Activated naive CD8-positive, alpha-beta T cell treated with anti-CD3 and anti-CD28 coated beads for 36 hours (primary cell): ENCODE data around the gene ROR1. TPM values are rescaled to one million over a fixed set of nuclear protein-coding genes. Genes with fewer than 3 reads are reported as not detected.

Experiments
- DNase-seq: peaks from one replicate; pipeline ENCODE4 v3.0.0; 2021
- H3K27ac Mint-ChIP-seq: one replicate; pipeline ENCODE4 v1.8.0; 2022; ENCODE audit warnings: mild to moderate bottlenecking, moderate library complexity, mixed read lengths
- H3K27me3 Mint-ChIP-seq: one replicate; pipeline ENCODE4 v1.8.0; 2022; ENCODE audit warnings: mild to moderate bottlenecking, mixed read lengths
- H3K36me3 Mint-ChIP-seq: one replicate; pipeline ENCODE4 v1.8.0; 2021; ENCODE audit warnings: mild to moderate bottlenecking, mixed read lengths
- H3K4me1 Mint-ChIP-seq: one replicate; pipeline ENCODE4 v1.8.0; 2021; ENCODE audit warnings: mixed read lengths
- H3K4me3 Mint-ChIP-seq: one replicate; pipeline ENCODE4 v1.8.0; 2022; ENCODE audit warnings: mild to moderate bottlenecking, moderate library complexity, mixed read lengths
- H3K9me3 Mint-ChIP-seq: one replicate; pipeline ENCODE4 v1.8.0; 2022; ENCODE audit warnings: mixed read lengths
- total RNA-seq, 2 experiments: library from RNA; stranded (reverse); gene quantifications; one replicate each; pipeline ENCODE4 v1.2.3, GENCODE V29; 2021

Gene ROR1
- total RNA-seq, 2 experiments from 2014 or later = not detected

- Mint-ChIP-seq H3K36me3 (no peaks in the 10 kb centered on the region), H3K4me1 (no peaks in the 10 kb centered on the region), H3K27ac (no peak overlapping the region), H3K9me3 (no peaks in the 10 kb centered on the region), H3K27me3 (peaks cover 9% of the 10 kb centered on the region), H3K4me3 (no peak overlapping the region)
- no peak for DNase-seq
These were observed 61.3 kb downstream of the ROR1 start for GRCh38 chr1:63835128-63835527.

DNA sequence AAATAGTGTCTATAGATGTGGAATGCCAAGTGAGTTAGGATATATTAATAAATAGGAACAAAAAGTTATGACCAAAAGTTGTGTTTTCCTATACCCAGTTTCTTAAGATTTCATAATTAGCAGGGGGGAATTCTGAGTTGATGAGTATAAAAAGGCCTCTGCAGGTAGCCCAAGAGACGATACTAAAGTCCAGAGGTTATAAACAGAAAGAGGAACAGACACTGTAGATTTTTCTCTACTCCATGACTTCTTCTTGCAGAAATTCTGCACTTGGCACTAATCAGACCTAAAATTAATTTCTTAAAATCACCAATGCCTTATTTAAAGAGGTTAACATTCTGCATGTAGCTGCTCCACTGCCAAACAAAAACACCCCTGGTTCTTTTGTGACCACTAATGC is 62.6 kb downstream of the ROR1 start:
- Mint-ChIP-seq H3K9me3 (no peaks in the 10 kb centered on the region), H3K27ac (no peak overlapping the region), H3K4me3 (no peak overlapping the region), H3K4me1 (no peaks in the 10 kb centered on the region), H3K27me3 (peaks cover 9% of the 10 kb centered on the region), H3K36me3 (no peaks in the 10 kb centered on the region)
- DNase-seq = no peak

- Mint-ChIP-seq H3K4me3 (no peak overlapping the region), H3K36me3 (no peaks in the 10 kb centered on the region), H3K27me3 (peaks cover 9% of the 10 kb centered on the region), H3K4me1 (no peaks in the 10 kb centered on the region), H3K27ac (no peak overlapping the region), H3K9me3 (no peaks in the 10 kb centered on the region)
- no peak for DNase-seq
These were observed 63.0 kb downstream of the ROR1 start for GRCh38 chr1:63836830-63837229.

GRCh38 chr1:63843010-63843409 is 69.2 kb downstream of the ROR1 start:
- no peaks in the 10 kb centered on the region for H3K36me3 Mint-ChIP-seq
- H3K4me3 Mint-ChIP-seq = no peak overlapping the region
- no peaks in the 10 kb centered on the region for H3K9me3 Mint-ChIP-seq
- no peak overlapping the region for H3K27ac Mint-ChIP-seq
- H3K4me1 Mint-ChIP-seq = no peaks in the 10 kb centered on the region
- no peak for DNase-seq
- peaks cover 4% of the 10 kb centered on the region for H3K27me3 Mint-ChIP-seq

DNA sequence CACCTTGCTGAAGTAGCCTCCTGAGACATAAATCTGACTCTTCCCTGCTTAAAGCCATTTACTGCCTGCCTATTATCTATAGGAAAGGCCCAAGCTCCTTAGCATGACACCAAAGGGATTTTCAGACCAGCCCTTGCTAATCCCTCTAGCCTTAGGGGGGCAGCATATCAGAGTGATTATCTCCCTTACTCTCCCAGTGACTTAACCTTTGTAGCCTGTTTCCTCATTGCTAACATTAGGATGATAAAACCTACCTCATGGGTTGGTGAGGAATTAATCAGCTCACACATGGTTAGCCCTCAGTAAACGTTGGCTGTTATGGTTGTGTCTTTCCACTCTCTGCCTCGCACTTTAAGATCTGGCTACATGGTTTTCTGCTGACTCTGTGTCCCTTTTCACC is 70.1 kb downstream of the ROR1 start:
- peaks cover 4% of the 10 kb centered on the region for H3K27me3 Mint-ChIP-seq
- no peak overlapping the region for H3K4me3 Mint-ChIP-seq
- no peaks in the 10 kb centered on the region for H3K4me1 Mint-ChIP-seq
- no peaks in the 10 kb centered on the region for H3K36me3 Mint-ChIP-seq
- H3K27ac Mint-ChIP-seq = no peak overlapping the region
- no peaks in the 10 kb centered on the region for H3K9me3 Mint-ChIP-seq
- DNase-seq = no peak

DNA sequence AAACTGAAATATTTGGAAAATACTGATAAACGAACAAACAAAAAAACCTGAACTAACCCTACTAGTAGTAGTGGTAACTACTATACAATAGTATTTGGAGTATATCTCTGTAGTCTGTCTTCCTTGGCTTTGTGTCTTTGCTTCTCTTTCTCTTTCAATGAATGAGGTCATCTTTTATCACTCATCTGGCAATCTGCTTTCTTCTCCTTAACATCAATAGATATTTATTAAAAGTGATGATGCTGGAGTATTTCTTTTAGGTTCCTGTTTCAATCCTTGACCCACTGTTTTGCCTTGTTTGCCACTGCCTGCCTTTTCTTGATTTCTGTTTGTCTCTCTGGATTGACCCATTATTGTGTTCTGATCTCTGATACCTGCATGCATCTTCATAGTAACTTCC is 71.5 kb downstream of the ROR1 start:
- H3K9me3 Mint-ChIP-seq = no peaks in the 10 kb centered on the region
- no peak overlapping the region for H3K27ac Mint-ChIP-seq
- no peak overlapping the region for H3K4me3 Mint-ChIP-seq
- H3K4me1 Mint-ChIP-seq = no peaks in the 10 kb centered on the region
- H3K27me3 Mint-ChIP-seq = peaks cover 4% of the 10 kb centered on the region
- no peaks in the 10 kb centered on the region for H3K36me3 Mint-ChIP-seq
- DNase-seq = no peak

- no peak for DNase-seq
- Mint-ChIP-seq H3K4me1 (no peaks in the 10 kb centered on the region), H3K9me3 (no peaks in the 10 kb centered on the region), H3K4me3 (no peak overlapping the region), H3K36me3 (no peaks in the 10 kb centered on the region), H3K27me3 (peaks cover 4% of the 10 kb centered on the region), H3K27ac (no peak overlapping the region)
These were observed 73.6 kb downstream of the ROR1 start for GRCh38 chr1:63847308-63847910.

DNA sequence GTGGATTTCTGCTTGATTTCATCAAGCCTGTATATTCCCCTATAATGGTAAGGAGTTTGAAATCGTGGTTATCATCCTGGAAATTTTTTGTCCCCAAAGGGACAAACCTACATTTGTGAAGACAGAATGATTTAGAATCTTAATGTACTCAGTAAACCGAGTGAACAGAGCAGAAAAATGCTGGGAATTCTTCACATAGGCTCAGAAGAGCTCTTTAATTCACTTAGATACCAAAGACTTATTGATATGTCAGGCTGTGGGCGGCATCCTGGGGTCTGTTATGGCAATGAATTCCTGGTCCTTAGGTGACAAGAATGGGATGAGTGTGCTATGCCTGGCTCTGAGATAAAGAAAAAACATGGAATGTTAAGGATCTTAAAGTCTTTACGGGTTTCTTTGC is 74.9 kb downstream of the ROR1 start:
- Mint-ChIP-seq H3K27me3 (no peaks in the 10 kb centered on the region), H3K4me1 (no peaks in the 10 kb centered on the region), H3K4me3 (no peak overlapping the region), H3K27ac (no peak overlapping the region), H3K36me3 (no peaks in the 10 kb centered on the region), H3K9me3 (no peaks in the 10 kb centered on the region)
- DNase-seq = no peak

- Mint-ChIP-seq H3K9me3 (no peaks in the 10 kb centered on the region), H3K27ac (no peak overlapping the region), H3K27me3 (no peaks in the 10 kb centered on the region), H3K4me1 (no peaks in the 10 kb centered on the region), H3K36me3 (no peaks in the 10 kb centered on the region), H3K4me3 (no peak overlapping the region)
- DNase-seq = no peak
These were observed 75.3 kb downstream of the ROR1 start for GRCh38 chr1:63849149-63849548.

DNA sequence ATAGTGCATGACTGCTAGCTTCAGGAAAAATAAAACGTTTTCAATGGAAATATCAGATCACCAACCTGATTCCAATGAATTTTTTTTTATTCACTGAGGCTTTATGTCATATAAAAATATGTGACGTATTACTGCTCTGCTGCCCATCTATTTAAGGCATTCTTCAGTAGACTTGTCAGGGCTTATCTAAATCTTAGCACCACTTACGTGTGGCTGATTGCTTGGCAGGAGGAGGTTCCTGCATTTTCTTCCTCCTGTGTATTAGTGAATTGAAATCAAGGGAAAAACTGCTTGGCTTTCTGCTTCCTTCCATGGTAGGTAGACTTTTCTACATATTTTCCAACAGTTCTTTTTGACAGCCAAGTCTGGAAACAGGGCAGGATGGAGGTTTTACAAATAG is 80.3 kb downstream of the ROR1 start:
- Mint-ChIP-seq H3K4me3 (no peak overlapping the region), H3K36me3 (peaks cover 3% of the 10 kb centered on the region), H3K27ac (no peak overlapping the region), H3K4me1 (no peaks in the 10 kb centered on the region), H3K27me3 (no peaks in the 10 kb centered on the region), H3K9me3 (peaks cover 16% of the 10 kb centered on the region)
- no peak for DNase-seq

- Mint-ChIP-seq H3K4me3 (no peak overlapping the region), H3K9me3 (peaks cover 16% of the 10 kb centered on the region), H3K36me3 (peaks cover 3% of the 10 kb centered on the region), H3K27me3 (no peaks in the 10 kb centered on the region), H3K27ac (no peak overlapping the region), H3K4me1 (no peaks in the 10 kb centered on the region)
- no peak for DNase-seq
These were observed 82.1 kb downstream of the ROR1 start for GRCh38 chr1:63855942-63856341.

- no peak overlapping the region for H3K4me3 Mint-ChIP-seq
- H3K36me3 Mint-ChIP-seq = peaks cover 3% of the 10 kb centered on the region
- no peaks in the 10 kb centered on the region for H3K27me3 Mint-ChIP-seq
- DNase-seq = no peak
- H3K9me3 Mint-ChIP-seq = peaks cover 16% of the 10 kb centered on the region
- H3K4me1 Mint-ChIP-seq = no peaks in the 10 kb centered on the region
- no peak overlapping the region for H3K27ac Mint-ChIP-seq
These were observed 83.1 kb downstream of the ROR1 start for GRCh38 chr1:63856924-63857323.

DNA sequence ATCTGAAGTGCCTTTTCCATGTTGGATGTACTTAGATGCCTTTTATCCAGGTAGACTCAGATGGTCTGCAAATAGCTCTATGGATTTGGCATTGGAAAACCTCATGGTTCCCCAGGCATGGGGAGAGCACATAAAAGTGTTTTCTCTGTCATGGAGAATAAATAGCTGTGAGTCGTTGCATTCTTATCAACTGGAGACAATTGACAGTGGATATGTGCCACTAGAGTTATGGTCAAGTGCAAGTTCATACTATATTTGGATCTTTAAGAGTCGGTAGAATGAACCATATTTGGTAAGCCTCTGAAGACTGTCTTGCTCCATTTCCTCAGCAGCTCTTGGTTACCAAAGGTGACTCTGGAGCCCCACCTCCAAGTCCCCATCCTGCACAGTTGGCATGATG is 83.7 kb downstream of the ROR1 start:
- Mint-ChIP-seq H3K4me1 (no peaks in the 10 kb centered on the region), H3K4me3 (no peak overlapping the region), H3K27me3 (no peaks in the 10 kb centered on the region), H3K27ac (no peak overlapping the region), H3K9me3 (peaks cover 16% of the 10 kb centered on the region), H3K36me3 (peaks cover 3% of the 10 kb centered on the region)
- DNase-seq = no peak

DNA sequence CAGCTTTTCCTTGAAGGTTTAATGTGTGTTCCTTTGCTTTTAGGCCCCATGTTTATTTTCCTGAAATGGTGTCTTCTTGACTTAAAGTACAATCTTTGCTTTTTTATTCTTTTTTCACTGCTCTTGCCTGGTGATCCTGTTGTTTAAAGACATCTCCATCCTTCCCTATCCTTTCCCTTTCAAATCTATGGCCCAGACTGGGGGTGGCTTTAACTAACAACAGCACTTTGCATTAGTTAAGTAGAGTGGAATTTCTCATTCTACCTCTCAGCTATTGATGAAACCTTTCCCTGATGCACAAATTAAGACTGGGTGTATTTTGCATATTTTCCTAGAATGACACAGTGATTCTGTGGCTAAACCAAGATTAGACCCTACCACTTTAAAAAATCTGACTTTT is 84.3 kb downstream of the ROR1 start:
- no peak for DNase-seq
- Mint-ChIP-seq H3K27ac (no peak overlapping the region), H3K4me1 (no peaks in the 10 kb centered on the region), H3K27me3 (no peaks in the 10 kb centered on the region), H3K9me3 (peaks cover 16% of the 10 kb centered on the region), H3K4me3 (no peak overlapping the region), H3K36me3 (peaks cover 3% of the 10 kb centered on the region)

- no peak for DNase-seq
- Mint-ChIP-seq H3K27me3 (no peaks in the 10 kb centered on the region), H3K27ac (no peak overlapping the region), H3K36me3 (peaks cover 3% of the 10 kb centered on the region), H3K4me1 (no peaks in the 10 kb centered on the region), H3K4me3 (no peak overlapping the region), H3K9me3 (peaks cover 16% of the 10 kb centered on the region)
These were observed 85.9 kb downstream of the ROR1 start for GRCh38 chr1:63859480-63860275.

DNA sequence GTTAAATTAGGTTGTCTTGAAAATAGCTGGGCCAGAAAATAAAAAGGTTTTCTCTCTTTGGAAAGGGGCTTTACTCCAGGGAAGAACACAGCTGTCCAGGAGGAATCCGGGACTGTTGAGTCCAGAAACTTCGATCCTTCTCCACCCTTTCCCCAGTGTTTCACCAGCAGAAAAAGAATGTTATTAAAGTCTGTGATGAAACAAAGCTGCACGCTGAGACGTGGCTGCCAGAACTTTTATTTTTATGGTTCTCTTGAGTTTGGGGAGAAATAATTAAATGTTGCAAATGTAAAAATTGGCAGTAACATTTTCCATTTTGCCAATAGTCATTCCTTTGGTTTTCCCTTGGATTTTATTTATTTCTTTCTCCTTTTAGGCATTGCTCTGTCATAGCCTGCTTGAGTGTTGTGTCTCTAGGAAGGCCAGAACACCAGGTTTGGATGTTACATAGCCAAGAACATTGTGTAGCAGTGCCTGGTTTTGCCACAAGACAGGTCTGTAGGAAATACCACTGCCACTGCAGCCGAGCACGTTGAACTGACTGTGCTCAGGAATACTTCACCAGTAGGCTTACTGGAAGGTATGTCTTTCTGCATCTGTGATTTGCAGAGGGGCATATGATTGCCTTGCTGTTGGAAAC is 87.4 kb downstream of the ROR1 start:
- Mint-ChIP-seq H3K4me1 (no peaks in the 10 kb centered on the region), H3K4me3 (no peak overlapping the region), H3K27me3 (no peaks in the 10 kb centered on the region), H3K36me3 (peaks cover 3% of the 10 kb centered on the region), H3K27ac (no peak overlapping the region), H3K9me3 (peaks cover 7% of the 10 kb centered on the region)
- DNase-seq = no peak
